AG10803 (cell line): ENCODE results near the gene BCO2.

Experiments used
- DNase-seq: peaks from one replicate; pipeline ENCODE4 v3.0.0; 2010; ENCODE audit warnings: low read depth
- H3K4me3 ChIP-seq: 2 replicates; pipeline ENCODE4 v1.5.1; 2011; ENCODE audit warnings: mild to moderate bottlenecking, low read length, control low read depth
- CTCF ChIP-seq: conservative IDR thresholded peaks from 2 replicates; pipeline ENCODE4 v1.5.1; 2011; ENCODE audit warnings: mild to moderate bottlenecking, low read length, control low read depth, inconsistent platforms

Gene BCO2

DNA sequence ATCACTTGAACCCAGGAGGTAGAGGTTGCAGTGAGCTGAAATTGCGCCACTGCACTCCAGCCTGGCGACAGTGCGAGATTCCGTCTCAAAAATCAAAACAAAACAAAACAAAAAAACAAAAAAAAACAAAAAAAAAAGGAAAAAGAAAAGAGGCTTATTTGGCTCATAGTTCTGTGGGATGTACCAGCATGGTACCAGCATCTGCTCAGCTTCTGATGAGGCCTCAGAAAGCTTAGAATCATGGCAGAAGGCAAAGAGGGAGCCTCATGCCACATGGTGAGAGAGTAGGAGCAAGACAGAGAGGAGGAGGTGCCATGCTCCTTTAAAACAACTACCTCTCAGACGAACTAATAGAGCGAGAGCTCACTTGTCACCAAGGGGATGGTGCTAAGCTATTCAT lies 40.3 kb downstream of the BCO2 start:
- no peak overlapping the region for H3K4me3 ChIP-seq
- no peak for TF ChIP-seq CTCF
- no peak for DNase-seq

DNA sequence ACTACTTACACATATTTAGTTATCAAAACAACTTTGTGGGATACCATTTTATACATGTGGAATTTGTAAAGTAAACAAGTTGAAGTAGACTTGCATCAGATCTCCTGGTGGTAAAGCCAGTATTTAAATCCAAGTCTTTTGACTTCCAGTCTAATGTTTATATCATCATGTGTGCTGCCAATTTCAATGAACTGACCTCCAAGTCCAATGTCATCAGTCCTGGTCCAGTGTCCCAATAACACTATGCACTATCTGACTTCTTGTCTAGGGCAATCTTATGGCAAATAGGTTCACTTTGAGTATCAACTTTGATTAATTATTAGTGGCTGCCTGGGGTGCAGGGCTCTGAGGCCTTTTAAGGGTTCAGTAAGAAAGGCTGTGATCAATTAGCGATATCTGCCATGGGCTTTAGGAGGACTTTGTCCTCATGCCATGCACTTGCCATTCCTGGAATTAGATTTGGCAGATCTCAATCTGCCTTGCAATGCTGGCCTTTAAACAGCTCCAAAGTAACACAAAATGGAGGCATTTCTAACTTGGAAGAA lies 41.3 kb downstream of the BCO2 start:
- H3K4me3 ChIP-seq = no peak overlapping the region
- no peak for TF ChIP-seq CTCF
- DNase-seq = peak; percentile 56

- DNase-seq = peak; percentile 77
- peak; percentile 74 for TF ChIP-seq CTCF
- H3K4me3 ChIP-seq = no peak overlapping the region
Observed at GRCh38 chr11:112219476-112220232, 44.3 kb downstream of the BCO2 start.

GRCh38 chr11:112221274-112221835 lies 46.0 kb downstream of the BCO2 start:
- no peak for DNase-seq
- no peak overlapping the region for H3K4me3 ChIP-seq
- TF ChIP-seq CTCF = no peak

DNA sequence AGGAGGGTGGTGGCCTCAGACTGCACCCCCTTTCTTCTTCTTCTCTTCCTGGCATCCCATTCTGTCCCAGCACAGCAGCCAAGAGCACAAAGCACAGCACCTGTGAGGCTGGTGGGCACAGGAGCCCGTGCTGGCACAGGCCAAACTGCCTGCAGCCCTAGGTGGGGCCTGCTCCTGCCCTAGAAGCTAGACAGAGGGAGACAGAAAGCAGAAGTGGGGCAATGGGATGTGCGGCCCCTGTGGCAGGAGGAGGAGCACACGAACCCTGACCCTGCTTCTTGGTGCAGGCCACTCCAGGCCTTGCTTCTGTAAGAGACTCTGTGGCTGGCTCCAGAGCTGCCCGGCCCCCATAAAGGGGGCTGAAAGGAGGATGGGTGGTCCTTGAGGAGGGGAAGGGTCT lies 47.0 kb downstream of the BCO2 start:
- no peak overlapping the region for H3K4me3 ChIP-seq
- no peak for DNase-seq
- TF ChIP-seq CTCF = no peak

DNA sequence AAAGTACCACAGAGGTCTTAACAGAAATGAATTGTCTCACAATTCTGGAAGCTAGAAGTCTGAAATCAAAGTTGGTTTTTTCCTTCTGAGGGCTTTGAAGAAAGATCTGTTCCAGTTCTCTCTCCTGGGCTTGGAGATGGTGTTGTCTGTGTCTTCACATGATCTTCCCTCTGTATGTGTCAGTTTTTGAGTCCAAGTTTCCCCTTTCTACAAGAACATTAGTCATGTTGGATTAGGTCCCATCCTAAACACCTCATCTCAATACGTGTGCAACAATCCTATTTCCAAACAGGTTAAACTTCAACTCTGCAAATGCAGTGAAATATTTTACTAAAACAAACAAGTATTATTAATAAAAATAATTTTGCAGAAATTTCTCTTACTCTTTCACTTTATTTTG lies 47.8 kb downstream of the BCO2 start:
- no peak overlapping the region for H3K4me3 ChIP-seq
- TF ChIP-seq CTCF = no peak
- no peak for DNase-seq
